Mucosa of rectum (tissue), 2 donors: ENCODE results near the gene HPSE2.
"Not testable (repeated sequence)": the region's sequence is repeated elsewhere in the genome, so short reads cannot be mapped to it uniquely, and the experiment has no call there.

Experiments used
- H3K27ac ChIP-seq, 2 donors: one replicate each; pipeline ENCODE4 v1.7.0; 2013; ENCODE audit warnings: inconsistent platforms in 2 of 2, low read depth in 2 of 2, low read length in 2 of 2
- H3K27me3 ChIP-seq, 2 donors: one replicate each; pipeline ENCODE4 v1.7.0; 2013; ENCODE audit warnings: low read length in 2 of 2; ENCODE audit not compliant: control insufficient read depth in 2 of 2, insufficient read depth in 2 of 2
- H3K36me3 ChIP-seq, 2 donors: one replicate each; pipeline ENCODE4 v1.7.0; 2013; ENCODE audit warnings: low read length in 2 of 2; ENCODE audit not compliant: control insufficient read depth in 2 of 2, insufficient read depth in 2 of 2
- H3K4me1 ChIP-seq, 2 donors: one replicate each; pipeline ENCODE4 v1.7.0; 2013; ENCODE audit warnings: low read length in 2 of 2, mild to moderate bottlenecking in 1 of 2; ENCODE audit not compliant: control insufficient read depth in 2 of 2, insufficient read depth in 2 of 2
- H3K4me3 ChIP-seq, 2 donors: one replicate each; pipeline ENCODE4 v1.7.0; 2013; ENCODE audit warnings: low read length in 2 of 2
- H3K9ac ChIP-seq, 2 donors: one replicate each; pipeline ENCODE4 v1.7.0; 2013; ENCODE audit warnings: low read length in 2 of 2, low read depth in 1 of 2, mild to moderate bottlenecking in 1 of 2
- H3K9me3 ChIP-seq, 2 donors: one replicate each; pipeline ENCODE4 v1.7.0; 2013; ENCODE audit warnings: low read length in 2 of 2; ENCODE audit not compliant: control insufficient read depth in 2 of 2
- donor health status: healthy.
- donor health status: Normal muscosa, but diverticular disease.

Gene HPSE2

GRCh38 chr10:98517672-98518071, 718.0 kb downstream of the HPSE2 start:
- no peaks in the 10 kb centered on the region for H3K27me3 ChIP-seq
- no peak overlapping the region for H3K4me3 ChIP-seq
- H3K4me1 ChIP-seq = no peaks in the 10 kb centered on the region
- no peak overlapping the region for H3K9ac ChIP-seq
- no peaks in the 10 kb centered on the region for H3K36me3 ChIP-seq
- no peak overlapping the region for H3K27ac ChIP-seq
- H3K9me3 ChIP-seq = no peaks in the 10 kb centered on the region

GRCh38 chr10:98516352-98516751, 719.3 kb downstream of the HPSE2 start:
- no peaks in the 10 kb centered on the region for H3K9me3 ChIP-seq
- no peaks in the 10 kb centered on the region for H3K36me3 ChIP-seq
- no peak overlapping the region for H3K4me3 ChIP-seq
- H3K27ac ChIP-seq = no peak overlapping the region
- H3K9ac ChIP-seq = no peak overlapping the region
- H3K27me3 ChIP-seq = no peaks in the 10 kb centered on the region
- H3K4me1 ChIP-seq = no peaks in the 10 kb centered on the region

GRCh38 chr10:98513704-98514103, 721.9 kb downstream of the HPSE2 start:
- Histone ChIP-seq H3K4me3 (no peak overlapping the region), H3K27ac (no peak overlapping the region), H3K9me3 (no peaks in the 10 kb centered on the region), H3K9ac (no peak overlapping the region), H3K27me3 (no peaks in the 10 kb centered on the region), H3K4me1 (peaks cover 0 to 3% of the 10 kb centered on the region in 2 donors), H3K36me3 (no peaks in the 10 kb centered on the region)

- no peaks in the 10 kb centered on the region for H3K36me3 ChIP-seq
- H3K9ac ChIP-seq = no peak overlapping the region
- H3K27me3 ChIP-seq = no peaks in the 10 kb centered on the region
- H3K4me1 ChIP-seq = peaks cover 0 to 3% of the 10 kb centered on the region in 2 donors
- no peak overlapping the region for H3K27ac ChIP-seq
- no peak overlapping the region for H3K4me3 ChIP-seq
- H3K9me3 ChIP-seq = no peaks in the 10 kb centered on the region
These were observed 723.8 kb downstream of the HPSE2 start for GRCh38 chr10:98511876-98512275.

- Histone ChIP-seq H3K36me3 (no peaks in the 10 kb centered on the region), H3K9me3 (no peaks in the 10 kb centered on the region), H3K27ac (no peak overlapping the region)
These were observed 725.1 kb downstream of the HPSE2 start for GRCh38 chr10:98510412-98510995.

GRCh38 chr10:98509745-98510144, 725.9 kb downstream of the HPSE2 start:
- no peak overlapping the region for H3K4me3 ChIP-seq
- H3K4me1 ChIP-seq = peaks cover 0 to 3% of the 10 kb centered on the region in 2 donors
- no peaks in the 10 kb centered on the region for H3K36me3 ChIP-seq
- H3K27ac ChIP-seq = no peak overlapping the region
- no peaks in the 10 kb centered on the region for H3K9me3 ChIP-seq
- H3K27me3 ChIP-seq = no peaks in the 10 kb centered on the region
- H3K9ac ChIP-seq = no peak overlapping the region

More at GRCh38 chr10:98510412-98510995, 725.1 kb downstream of the HPSE2 start:
- no peak overlapping the region for H3K4me3 ChIP-seq
- no peaks in the 10 kb centered on the region for H3K27me3 ChIP-seq
- no peak overlapping the region for H3K9ac ChIP-seq
- peaks cover 0 to 3% of the 10 kb centered on the region in 2 donors for H3K4me1 ChIP-seq

GRCh38 chr10:98502535-98502934, 733.1 kb downstream of the HPSE2 start:
- H3K36me3 ChIP-seq, H3K4me3 ChIP-seq, H3K27ac ChIP-seq, H3K9ac ChIP-seq, H3K27me3 ChIP-seq, H3K9me3 ChIP-seq, H3K4me1 ChIP-seq: not testable (repeated sequence)

GRCh38 chr10:98492763-98493162, 742.9 kb downstream of the HPSE2 start:
- Histone ChIP-seq H3K4me1 (no peaks in the 10 kb centered on the region), H3K4me3 (no peak overlapping the region), H3K27me3 (no peaks in the 10 kb centered on the region), H3K27ac (no peak overlapping the region), H3K9ac (no peak overlapping the region), H3K9me3 (peaks cover 3 to 7% of the 10 kb centered on the region in 2 donors), H3K36me3 (no peaks in the 10 kb centered on the region)

GRCh38 chr10:98489561-98490481, 745.8 kb downstream of the HPSE2 start:
- H3K4me3 ChIP-seq = no peak overlapping the region
- peaks cover 0 to 2% of the 10 kb centered on the region in 2 donors for H3K27me3 ChIP-seq
- no peak overlapping the region for H3K27ac ChIP-seq
- H3K9me3 ChIP-seq = peaks cover 0 to under 1% of the 10 kb centered on the region in 2 donors
- no peaks in the 10 kb centered on the region for H3K4me1 ChIP-seq
- H3K9ac ChIP-seq = no peak overlapping the region
- H3K36me3 ChIP-seq = no peaks in the 10 kb centered on the region

- Histone ChIP-seq H3K4me3 (no peak overlapping the region), H3K9me3 (no peaks in the 10 kb centered on the region), H3K4me1 (no peaks in the 10 kb centered on the region), H3K27ac (no peak overlapping the region), H3K36me3 (no peaks in the 10 kb centered on the region), H3K27me3 (peaks cover 0 to 2% of the 10 kb centered on the region in 2 donors), H3K9ac (no peak overlapping the region)
These were observed 746.8 kb downstream of the HPSE2 start for GRCh38 chr10:98488669-98489430.
